Choroid plexus epithelial cell (primary cell): ENCODE measurements around the gene SAMD4A.

Source experiments
- DNase-seq: peaks from one replicate; pipeline ENCODE4 v3.0.0-alpha.2; 2010; ENCODE audit warnings: low read depth
- H3K4me3 ChIP-seq: 2 replicates; pipeline ENCODE4 v1.5.1; 2011; ENCODE audit warnings: low read depth, mild to moderate bottlenecking, control low read depth, low read length, moderate library complexity
- CTCF ChIP-seq: conservative IDR thresholded peaks from 2 replicates; pipeline ENCODE4 v1.5.1; 2011; ENCODE audit warnings: low read depth, mild to moderate bottlenecking, control low read depth, inconsistent platforms, low read length, moderate library complexity

Gene SAMD4A

GRCh38 chr14:54815016-54815415 lies 248.1 kb downstream of the SAMD4A start:
- no peak overlapping the region for H3K4me3 ChIP-seq

GRCh38 chr14:54815515-54815914 lies 248.6 kb downstream of the SAMD4A start:
- TF ChIP-seq CTCF: no peak
- no peak overlapping the region for H3K4me3 ChIP-seq
- DNase-seq: no peak

More at GRCh38 chr14:54815016-54815415, 248.1 kb downstream of the SAMD4A start:
- no peak for TF ChIP-seq CTCF
- no peak for DNase-seq

GRCh38 chr14:54816450-54816849 lies 249.5 kb downstream of the SAMD4A start:
- no peak for DNase-seq
- H3K4me3 ChIP-seq: no peak overlapping the region
- TF ChIP-seq CTCF: no peak

GRCh38 chr14:54817506-54817905 lies 250.6 kb downstream of the SAMD4A start:
- H3K4me3 ChIP-seq: no peak overlapping the region
- no peak for DNase-seq
- TF ChIP-seq CTCF: no peak

- TF ChIP-seq CTCF: no peak
- no peak overlapping the region for H3K4me3 ChIP-seq
Observed at GRCh38 chr14:54818201-54819133, 251.5 kb downstream of the SAMD4A start.

GRCh38 chr14:54822685-54823084 lies 255.8 kb downstream of the SAMD4A start:
- TF ChIP-seq CTCF: no peak
- no peak overlapping the region for H3K4me3 ChIP-seq
- DNase-seq: no peak

More at GRCh38 chr14:54818201-54819133, 251.5 kb downstream of the SAMD4A start:
- peak; percentile 83 for DNase-seq
